NOMO-1 treated with dmso at 0.1 percent for 144 hours (cell line): ENCODE results near the gene RGS9BP.
"Not testable (repeated sequence)": the region's sequence is repeated elsewhere in the genome, so short reads cannot be mapped to it uniquely, and the experiment has no call there.

Experiments used
- DNase-seq: peaks from one replicate; lab custom pipeline; 2025; ENCODE audit not compliant: unreplicated experiment; lab: John Stamatoyannopoulos, UW

RGS9BP gene, protein sequence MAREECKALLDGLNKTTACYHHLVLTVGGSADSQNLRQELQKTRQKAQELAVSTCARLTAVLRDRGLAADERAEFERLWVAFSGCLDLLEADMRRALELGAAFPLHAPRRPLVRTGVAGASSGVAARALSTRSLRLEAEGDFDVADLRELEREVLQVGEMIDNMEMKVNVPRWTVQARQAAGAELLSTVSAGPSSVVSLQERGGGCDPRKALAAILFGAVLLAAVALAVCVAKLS

DNA sequence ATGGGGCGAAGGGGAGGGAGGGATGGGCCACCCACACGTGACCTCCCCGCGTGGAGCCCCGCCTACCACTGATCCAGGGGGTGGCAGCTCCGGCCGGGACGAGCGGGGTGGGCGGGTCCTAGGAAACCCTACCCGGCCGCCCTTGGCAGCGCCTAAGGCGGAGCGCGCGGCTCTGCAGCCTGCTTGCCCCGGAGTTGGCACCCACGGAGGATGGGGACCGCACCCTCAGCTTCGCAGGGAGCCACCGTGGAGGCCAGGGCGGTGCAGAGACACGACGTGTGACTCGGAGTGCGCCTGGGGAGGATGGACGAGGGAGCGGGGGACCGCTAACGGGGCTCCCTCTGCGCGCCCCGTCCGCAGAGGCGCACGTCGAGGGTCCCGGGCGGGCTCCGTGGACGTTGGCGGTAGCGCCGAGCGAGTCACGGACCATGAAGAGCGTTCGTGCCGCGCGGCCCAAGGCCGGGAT, at the start of gene RGS9BP:
Gene RGS9BP (plus strand): TSS at position 129 of the 466 bp plus-strand sequence. CDS start 416 bp downstream, outside the sequence.
- no peak for DNase-seq

DNA sequence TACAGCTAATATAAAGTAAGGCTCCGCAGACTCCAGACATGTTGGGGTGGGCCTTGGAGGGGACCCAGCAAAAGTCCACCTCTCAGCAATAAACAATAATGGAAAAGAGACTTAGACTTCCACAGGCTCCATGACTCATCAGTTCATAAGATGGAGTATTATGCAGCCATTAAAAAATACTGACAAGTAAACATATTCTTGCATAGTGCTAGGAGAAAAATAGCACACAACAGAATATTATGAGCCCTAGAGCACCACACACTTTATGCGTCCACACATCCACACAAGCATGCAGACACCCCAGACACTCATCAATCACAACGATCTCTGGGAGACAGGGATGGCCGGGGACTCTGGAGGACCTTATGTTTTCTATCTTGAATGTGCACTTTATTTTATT, 48.7 kb upstream of the RGS9BP start:
- no peak for DNase-seq

DNA sequence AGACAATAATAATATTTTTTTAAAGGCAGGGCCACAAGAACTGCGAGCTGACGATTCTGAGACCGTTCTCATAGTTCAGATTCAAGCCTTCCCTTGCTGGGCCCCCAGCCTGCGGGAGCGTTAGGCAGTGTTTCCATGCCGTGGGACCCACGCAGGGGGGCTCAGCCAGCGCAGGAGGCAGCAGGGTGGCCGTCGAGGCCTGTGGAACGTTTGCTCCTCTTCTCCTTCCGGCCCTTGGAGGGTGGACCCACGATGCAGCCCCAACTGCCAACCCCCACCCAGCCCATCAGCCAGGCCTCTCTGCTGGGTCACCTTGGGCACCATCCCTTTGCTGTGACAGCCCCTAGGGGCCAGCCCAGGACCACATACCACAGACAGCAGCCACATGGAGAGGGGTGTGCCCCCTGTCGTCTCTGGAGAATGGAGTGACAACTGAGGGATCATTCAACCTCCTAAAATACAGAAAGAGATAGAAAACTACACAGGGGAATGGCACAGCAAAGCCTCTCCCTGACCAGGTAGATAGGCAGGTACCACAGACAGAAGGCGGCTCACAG, 47.9 kb upstream of the RGS9BP start:
- no peak for DNase-seq

DNA sequence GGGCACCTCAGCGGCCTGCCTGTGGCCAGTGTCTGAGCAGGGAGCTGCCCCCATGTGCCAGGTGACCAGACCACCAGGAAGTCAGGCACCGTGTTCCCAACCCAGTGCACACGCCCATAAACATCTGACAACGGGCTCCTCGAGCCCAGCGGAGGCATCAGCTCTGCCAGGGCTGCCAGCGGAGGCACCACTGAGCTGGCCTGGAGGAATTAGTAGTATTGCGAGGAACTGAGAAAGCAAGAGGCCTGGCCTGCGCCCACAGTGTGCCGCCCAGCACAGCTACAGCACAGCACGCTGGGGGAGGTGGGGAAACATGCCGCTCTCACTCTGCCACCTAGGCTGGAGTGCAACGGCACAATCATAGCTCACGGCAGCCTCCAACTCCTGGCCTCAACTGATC, 45.3 kb upstream of the RGS9BP start:
- DNase-seq = no peak

DNA sequence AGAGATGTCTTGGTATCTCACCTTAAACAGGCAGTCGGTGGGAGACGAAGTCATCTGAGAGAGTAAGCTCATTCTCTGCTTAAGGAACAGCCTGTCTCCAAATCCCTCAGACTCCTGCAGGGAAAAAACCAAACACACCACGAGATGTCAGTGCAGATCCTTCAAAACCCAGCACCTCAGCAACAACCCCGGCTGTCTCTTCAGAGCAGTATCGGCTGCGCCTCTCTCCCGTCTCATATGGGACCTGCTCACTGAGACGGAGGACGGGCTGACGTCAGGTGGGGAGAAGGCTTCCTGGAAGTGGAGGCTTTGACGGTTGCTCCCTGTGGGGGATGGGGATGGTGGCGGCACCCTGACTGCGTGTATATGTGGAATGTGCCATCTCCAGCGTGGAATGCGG, 44.3 kb upstream of the RGS9BP start:
- no peak for DNase-seq

DNA sequence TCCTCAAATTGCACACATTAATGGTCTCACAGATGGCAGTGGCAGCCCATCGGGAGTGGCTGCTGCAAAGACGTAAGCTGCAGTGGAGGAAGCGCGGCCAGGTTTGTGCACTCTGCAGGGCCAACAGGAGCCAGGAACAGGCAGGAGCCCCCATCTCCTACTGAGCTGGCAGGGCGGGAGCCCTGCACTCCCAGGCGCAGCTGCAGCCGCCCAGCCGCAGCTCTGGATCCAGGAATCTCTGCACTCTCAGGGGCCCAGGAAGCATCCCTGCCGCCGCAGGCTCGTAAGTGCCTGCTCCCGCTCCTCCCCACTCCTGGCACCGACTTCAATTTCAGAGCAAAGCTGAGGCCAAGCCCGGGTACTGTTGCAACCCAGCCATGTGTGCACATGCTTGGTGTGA, 38.2 kb upstream of the RGS9BP start:
- DNase-seq = no peak

DNA sequence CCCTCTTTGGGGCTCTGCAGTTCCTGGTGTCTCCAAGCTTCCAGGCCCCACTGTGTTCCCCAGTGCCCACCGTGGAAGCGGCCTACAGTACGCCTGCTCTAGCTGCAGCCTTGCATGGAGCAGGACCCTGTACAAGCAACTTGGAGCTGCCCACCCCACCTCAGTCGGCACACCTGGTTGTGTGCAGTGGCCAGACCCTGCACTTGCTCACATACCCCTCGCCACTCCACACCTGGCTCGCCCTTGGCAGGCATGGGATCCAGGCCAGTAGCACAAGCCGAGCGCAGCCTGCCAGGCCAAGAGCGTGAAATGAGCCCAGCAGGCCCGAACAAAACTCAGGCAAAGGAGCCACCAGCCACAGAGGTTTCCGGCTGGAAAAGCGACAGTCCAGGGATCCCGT, 37.0 kb upstream of the RGS9BP start:
- DNase-seq = no peak

DNA sequence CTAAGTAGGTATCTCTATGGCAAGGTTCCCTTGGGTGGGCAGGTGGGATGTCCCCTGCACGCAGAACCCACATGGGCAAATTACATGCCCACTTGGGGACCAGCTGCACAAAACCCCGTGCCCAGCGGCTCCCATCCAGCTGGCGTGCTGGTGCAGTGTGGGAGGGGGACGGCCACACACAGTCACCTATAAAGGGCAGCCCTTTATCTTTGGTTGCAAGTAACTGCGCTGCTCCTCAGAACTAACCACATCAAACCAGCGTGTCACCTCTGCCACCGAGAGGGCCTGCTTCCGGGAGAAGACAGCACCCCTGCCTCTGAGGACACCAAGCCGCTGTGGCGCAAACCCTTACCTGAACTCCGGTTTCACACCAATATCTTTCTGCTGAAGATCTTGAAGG, 32.9 kb upstream of the RGS9BP start:
- no peak for DNase-seq

DNA sequence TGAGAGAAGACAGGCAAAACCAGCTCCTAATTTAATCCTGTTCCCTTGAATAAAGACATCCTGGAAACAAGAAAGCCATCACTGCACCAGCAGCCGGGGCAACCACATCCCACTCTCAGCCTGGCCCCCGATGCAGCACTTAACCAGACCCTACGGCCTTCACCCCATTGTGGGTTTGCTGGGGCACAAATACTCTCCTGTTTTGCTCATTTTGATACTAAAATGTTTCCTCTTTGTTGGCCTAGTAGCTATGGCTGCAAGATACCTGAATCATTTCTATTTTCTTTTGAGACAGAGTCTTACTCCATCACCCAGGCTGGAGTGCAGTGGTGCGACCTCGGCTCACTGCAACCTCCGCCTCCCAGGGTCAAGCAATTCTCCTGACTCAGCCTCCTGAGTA, 29.1 kb upstream of the RGS9BP start:
- DNase-seq = no peak

DNA sequence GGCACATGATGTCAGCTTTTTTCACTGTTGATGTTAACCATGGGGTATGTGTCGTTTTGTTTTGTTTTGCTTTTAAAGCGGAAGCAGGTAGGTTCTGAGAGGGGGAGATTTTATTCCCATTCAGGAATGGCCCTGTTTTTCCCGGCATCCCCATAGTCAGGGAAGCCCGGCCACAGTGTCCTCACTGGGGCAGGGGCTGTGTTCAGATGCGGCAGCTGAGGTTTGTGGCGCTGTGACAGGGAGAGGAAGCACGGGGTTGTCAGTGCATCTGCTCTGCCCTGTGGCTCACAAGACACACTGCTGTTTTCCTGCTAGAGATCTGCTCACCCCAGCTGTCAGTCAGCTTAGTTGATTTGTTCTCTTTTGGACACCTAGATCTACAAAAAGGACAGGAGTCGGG, 28.3 kb upstream of the RGS9BP start:
- DNase-seq = no peak

DNA sequence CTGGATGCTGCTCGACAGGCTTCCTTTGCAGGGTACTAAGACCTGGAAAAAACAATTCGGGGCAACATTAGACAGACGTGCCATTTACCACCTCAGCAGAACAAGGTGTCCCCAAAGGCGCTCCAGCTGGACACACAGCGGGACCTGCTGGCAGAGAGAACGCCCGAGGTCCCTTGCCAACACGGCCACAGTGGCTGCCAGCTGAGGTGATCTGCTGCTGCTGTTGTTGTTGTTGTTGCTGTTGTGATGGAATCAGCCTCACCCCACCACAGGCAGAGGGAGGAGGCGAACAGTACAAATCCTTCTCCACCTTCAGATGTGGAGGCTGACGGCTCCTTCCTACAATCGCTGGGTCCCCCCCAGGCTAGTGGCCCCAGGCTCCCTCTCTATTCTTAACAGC, 25.9 kb upstream of the RGS9BP start:
- no peak for DNase-seq

DNA sequence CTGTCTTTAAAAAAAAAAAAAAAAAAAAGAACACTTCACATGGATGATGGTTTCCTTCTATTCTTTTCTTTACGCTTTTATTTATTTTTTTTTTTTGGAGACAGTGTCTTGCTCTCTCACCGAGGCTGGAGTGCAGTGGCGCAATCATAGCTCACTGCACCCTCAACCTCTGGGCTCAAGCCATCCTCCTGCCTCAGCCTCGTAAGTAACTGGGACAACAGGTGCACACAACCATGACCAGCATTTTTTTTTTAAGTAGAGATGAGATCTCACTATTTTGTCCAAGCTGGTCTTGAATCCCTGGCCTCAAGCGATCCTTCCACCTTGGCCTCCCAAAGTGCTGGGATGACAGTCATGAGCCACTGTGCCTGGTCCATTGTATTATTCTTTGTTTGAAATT, 25.0 kb upstream of the RGS9BP start:
- DNase-seq = no peak

DNA sequence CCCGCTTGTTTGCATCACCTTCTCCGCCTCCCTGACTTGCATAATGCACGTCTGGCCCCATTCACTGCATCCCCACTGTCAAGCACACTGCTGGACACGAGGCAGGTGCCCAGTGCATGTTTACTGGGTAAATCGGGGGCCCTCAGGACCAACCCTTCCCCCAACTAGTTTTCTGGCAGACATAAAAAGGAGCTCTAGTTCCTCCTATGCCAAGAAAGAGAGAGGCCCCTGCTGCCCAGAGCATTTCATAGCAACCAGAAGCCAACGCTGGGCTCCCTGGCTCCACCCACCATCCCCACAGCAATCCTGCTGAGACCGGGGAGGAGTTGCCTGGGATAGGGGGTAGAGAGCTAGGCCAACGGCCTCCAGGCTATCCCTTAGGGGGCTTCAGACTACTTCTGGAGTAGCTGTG, 23.9 kb upstream of the RGS9BP start:
- DNase-seq = no peak

DNA sequence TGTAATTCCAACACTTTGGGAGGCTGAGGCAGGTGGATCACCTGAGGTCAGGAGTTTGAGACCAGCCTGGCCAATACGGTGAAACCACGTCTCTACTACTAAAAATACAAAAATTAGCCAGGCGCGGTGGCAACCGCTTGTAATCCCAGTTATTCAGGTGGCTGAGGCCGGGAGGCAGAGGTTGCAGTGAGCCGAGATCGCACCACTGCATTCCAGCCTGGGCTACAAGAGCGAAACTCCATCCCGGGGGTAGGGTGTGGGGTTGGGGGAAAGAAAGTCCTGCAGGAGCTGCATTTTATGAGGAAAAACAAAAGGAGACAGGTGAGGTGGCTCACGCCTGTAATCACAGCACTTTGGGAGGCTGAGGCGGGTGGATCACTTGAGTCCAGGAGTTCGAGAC, 23.3 kb upstream of the RGS9BP start:
- not testable (repeated sequence) for DNase-seq

DNA sequence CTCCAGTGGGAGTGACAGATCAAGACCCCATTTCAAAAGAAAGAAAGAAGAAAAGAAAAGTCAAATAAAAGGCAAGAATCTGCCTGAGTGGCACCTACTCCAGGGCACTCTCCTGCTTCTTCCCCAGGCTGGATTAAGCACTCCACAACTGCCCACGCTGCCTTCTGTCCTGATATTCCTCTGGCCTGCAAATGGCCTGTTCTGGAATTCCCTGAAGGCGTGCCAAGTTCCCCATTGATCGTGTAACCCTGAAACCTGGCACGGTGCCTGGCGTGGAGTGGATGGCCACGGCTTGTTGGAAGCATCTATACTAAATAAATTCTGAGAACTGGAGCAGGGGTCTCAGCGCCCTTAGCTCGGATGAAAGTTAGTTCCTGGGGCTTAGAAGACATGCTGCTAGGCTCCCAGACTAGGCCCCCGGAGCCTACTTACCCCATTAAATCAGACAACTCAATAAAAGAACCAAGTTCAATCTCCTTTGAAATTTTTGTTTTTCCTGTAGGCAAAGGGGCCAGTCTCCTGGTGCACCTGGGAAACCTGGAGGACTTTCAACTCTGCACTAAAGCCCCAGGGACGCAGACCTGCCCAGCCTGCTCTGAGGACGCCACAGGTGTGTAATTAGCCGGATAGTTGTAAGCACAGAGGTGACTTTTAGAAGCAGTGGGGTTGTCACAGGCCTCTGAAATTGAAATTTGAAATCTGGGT, 22.6 kb upstream of the RGS9BP start:
- DNase-seq = no peak

DNA sequence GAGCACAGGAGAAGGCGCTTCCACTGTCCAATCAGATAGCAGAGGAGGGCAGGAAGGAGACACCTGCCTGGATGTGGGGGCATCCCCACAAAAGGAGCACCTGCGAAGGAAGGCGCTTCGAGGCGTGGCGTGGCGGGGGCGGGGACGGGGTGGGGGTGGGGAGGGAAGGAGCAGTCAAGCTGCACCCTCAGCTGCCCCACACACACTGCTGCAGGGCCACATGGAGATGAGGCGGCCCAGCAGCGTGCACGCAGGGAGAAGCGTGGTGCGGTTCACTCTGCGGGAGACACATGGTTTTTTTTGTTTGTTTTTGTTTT, 22.1 kb upstream of the RGS9BP start:
- DNase-seq = no peak

DNA sequence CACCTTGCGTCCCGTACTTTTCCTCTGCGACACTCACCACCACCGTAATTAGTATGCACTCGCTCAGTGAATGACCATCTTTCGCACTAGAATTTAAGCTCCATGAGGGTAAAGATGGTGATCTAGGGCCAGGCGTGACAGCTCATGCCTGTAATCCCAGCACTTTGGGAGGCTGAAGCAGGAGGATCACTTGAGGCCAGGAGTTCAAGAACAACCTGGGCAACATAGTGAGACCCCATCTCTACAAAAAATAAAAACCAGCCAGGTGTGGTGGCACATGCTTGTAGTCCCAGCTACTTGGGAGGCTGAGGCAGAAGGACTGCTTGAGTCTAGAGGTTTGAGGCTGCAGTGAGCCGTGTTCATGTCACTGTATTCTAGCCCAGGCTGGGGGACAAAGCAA, 19.3 kb upstream of the RGS9BP start:
- DNase-seq = not testable (repeated sequence)

DNA sequence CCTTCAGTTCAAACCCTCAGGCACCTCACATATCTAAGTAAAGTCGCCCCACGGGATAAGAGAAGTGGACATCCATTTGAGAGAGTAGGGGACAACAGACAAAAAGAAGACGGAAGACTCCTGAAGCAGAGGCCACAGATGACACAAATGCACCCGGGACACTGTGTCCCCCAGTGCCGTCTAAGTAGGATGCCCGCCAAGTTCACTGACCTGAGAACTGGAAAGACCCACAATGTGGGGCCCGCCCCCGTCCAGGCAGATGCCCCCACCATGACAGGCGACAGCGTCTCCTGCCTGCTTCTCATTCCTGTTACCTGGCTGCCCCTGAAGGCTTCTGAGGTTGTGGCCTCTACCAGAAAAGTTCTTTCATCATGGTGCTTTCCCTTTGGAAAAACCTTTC, 17.6 kb upstream of the RGS9BP start:
- DNase-seq = no peak

DNA sequence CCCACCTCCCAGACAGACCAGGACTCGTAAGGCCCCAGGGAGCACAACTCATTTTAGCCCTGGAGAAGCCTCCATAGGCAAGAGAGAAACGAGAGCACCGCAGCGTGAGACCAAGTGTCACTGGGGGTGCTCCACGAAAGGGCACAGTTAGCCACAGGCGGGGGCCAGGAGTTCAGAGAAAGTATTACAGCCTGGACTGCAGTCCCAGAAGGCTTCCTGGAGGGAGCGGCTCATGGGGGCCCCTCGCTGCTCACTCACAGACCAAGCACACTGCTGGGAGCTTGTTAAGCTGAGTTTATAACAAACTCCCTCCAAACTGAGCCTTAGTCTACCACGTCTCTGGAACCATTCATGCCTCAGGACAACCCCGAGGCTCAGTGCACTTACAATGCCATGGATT, 17.1 kb upstream of the RGS9BP start:
- DNase-seq = no peak

DNA sequence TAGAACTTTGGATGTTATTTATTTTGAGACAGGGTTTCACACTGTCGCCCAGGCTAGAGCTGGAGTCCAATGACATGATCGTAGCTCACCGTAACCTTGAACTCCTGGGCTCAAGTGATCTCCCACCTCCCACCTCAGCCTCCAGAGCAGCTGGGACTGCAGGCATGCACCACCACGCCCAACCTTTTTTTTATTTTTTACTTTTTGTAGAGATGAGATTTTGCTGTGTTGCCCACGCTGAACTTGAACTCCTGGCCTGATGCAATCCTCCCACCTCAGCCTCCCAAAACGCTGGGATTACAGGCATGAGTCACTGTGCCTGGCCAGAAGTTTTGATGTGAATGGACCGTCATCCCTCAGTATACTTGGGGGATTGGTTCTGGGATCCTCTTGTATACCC, 14.3 kb upstream of the RGS9BP start:
- DNase-seq = no peak

DNA sequence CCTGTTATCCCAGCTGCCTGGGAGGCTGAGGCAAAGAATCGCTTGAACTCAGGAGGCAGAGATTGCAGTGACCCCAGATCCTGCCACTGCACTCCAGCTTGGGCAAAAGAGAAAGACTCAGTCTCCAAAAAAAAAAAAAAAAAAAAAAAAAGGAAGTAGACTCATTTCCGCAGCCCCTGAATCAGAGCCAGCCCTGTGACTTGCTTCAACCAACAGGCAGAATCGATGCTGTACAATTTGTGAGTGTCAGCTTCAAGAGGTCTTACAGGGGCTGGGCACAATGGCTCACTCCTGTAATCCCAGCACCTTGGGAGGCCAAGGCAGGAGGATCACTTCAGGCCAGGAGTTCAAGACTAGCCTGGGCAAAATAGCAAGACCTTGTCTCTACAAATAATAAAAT, 13.5 kb upstream of the RGS9BP start:
- DNase-seq = no peak

DNA sequence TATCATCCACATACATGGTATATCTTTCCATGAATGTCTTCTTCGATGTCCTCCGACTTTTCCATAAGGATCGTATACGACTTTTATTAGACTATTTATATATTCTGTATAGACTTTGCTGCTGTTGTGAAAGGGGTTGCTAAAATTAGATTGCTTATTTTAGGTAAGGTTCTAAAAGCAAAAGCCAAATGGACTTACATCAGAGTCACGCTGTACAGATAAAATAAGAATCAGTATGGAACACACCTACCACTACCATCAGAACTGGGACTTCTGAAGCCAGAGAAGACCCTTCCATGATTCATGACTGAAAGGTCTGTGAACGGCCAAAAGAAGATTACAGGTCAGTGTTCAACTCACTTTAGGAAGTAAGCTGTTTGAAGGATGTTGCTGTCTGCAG, 9.6 kb upstream of the RGS9BP start:
- no peak for DNase-seq

DNA sequence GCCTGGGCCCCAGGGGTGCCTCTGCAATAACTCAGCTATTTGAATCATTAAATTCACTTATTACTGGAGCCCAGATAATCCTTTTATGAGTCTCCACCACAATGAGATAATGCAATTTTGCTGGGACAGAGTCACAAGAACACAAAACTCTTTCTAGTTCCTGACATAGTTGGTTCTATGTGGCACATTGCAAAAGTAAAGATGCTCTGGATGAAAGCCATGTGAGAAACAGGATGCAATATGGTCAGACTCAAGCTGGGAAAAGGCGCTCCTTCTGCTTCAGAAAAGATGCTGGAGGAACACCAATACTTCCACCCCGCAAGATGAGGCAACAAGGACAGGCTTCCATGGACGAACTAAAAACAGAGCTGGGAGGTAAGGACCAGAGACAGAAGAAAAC, 6.3 kb upstream of the RGS9BP start:
- DNase-seq = no peak
